GM19240 (cell line): ENCODE data around the gene IKBKE.

ENCODE experiments used
- DNase-seq: peaks from one replicate; pipeline ENCODE4 v3.0.0; 2011; ENCODE audit warnings: low spot score; ENCODE audit not compliant: insufficient read length

The IKBKE gene

GRCh38 chr1:206495493-206496046 lies 25.3 kb downstream of the IKBKE start:
- DNase-seq = no peak

GRCh38 chr1:206496131-206496793 lies 26.0 kb downstream of the IKBKE start:
- DNase-seq = peak; percentile 26

- no peak for DNase-seq
Observed at GRCh38 chr1:206497363-206497762, 27.1 kb downstream of the IKBKE start.

- DNase-seq = no peak
Observed at GRCh38 chr1:206497774-206498173, 27.5 kb downstream of the IKBKE start.

GRCh38 chr1:206498685-206499084 lies 28.4 kb downstream of the IKBKE start:
- no peak for DNase-seq

- DNase-seq = no peak
Observed at GRCh38 chr1:206500046-206500445, 29.8 kb downstream of the IKBKE start.

- no peak for DNase-seq
Observed at GRCh38 chr1:206501881-206502280, 31.6 kb downstream of the IKBKE start.

GRCh38 chr1:206502403-206502802 lies 32.1 kb downstream of the IKBKE start:
- DNase-seq = no peak

GRCh38 chr1:206502812-206503211 lies 32.5 kb downstream of the IKBKE start:
- DNase-seq = no peak

- peak; percentile 64 for DNase-seq
Observed at GRCh38 chr1:206503591-206504362, 33.5 kb downstream of the IKBKE start.

- no peak for DNase-seq
Observed at GRCh38 chr1:206504363-206504713, 34.1 kb downstream of the IKBKE start.

- no peak for DNase-seq
Observed at GRCh38 chr1:206505702-206506355, 35.6 kb downstream of the IKBKE start.

GRCh38 chr1:206506405-206507283 lies 36.4 kb downstream of the IKBKE start:
- DNase-seq = no peak

GRCh38 chr1:206507284-206508129 lies 37.2 kb downstream of the IKBKE start, which contains the start of gene RASSF5:
TSS of gene RASSF5 (plus strand) at chr1:206507531. CDS start at chr1:206507603, 72 bp downstream.
- DNase-seq = peak; percentile 66

GRCh38 chr1:206508130-206508889 lies 38.0 kb downstream of the IKBKE start:
- no peak for DNase-seq

GRCh38 chr1:206508956-206509355 lies 38.7 kb downstream of the IKBKE start:
- DNase-seq = no peak

- no peak for DNase-seq
Observed at GRCh38 chr1:206509612-206510257, 39.5 kb downstream of the IKBKE start.

- no peak for DNase-seq
Observed at GRCh38 chr1:206510371-206510770, 40.1 kb downstream of the IKBKE start.
